Psoas muscle (tissue), 8 donors: ENCODE results near the gene AKR1D1. TPM values are rescaled to one million over a fixed set of nuclear protein-coding genes. Genes with fewer than 3 reads are reported as not detected.
"Not testable (repeated sequence)": the region's sequence is repeated elsewhere in the genome, so short reads cannot be mapped to it uniquely, and the experiment has no call there.

ENCODE experiments used
- ATAC-seq, 4 donors: fragments of 200-7000 bp; cut with Tn5 transposase; one replicate each; pipeline ENCODE4 v1.9.1; 2020; ENCODE audit warnings: moderate library complexity in 3 of 4, mild to moderate bottlenecking in 2 of 4
- DNase-seq, 2 donors: peaks; one replicate each; pipeline ENCODE4 v3.0.0-alpha.2; 2020
- H3K27ac ChIP-seq: fragments of 200-600 bp; one replicate; pipeline ENCODE4 v1.8.0; 2022
- H3K27me3 ChIP-seq, 3 donors: fragments of 200-600 bp in 1 of 3; one replicate each; pipeline versions ENCODE4 v1.6.1 to v1.8.0; 2013 to 2022; ENCODE audit warnings: low read length in 2 of 3, mild to moderate bottlenecking in 2 of 3, moderate library complexity in 1 of 3; ENCODE audit not compliant: insufficient read depth in 3 of 3
- H3K36me3 ChIP-seq, 2 donors: fragments of 200-600 bp in 1 of 2; one replicate each; pipeline versions ENCODE4 v1.6.1 to v1.8.0; 2013 to 2022; ENCODE audit warnings: low read depth in 1 of 2, mild to moderate bottlenecking in 1 of 2, moderate library complexity in 1 of 2; ENCODE audit not compliant: insufficient read depth in 1 of 2
- H3K4me1 ChIP-seq: fragments of 200-600 bp; one replicate; pipeline ENCODE4 v1.8.0; 2022
- H3K4me3 ChIP-seq: fragments of 200-600 bp; one replicate; pipeline ENCODE4 v1.8.0; 2022; ENCODE audit warnings: mild to moderate bottlenecking
- H3K9me3 ChIP-seq: fragments of 200-600 bp; one replicate; pipeline ENCODE4 v1.8.0; 2022
- CTCF ChIP-seq: fragments of 200-600 bp; IDR thresholded peaks from one replicate; pipeline ENCODE4 v1.8.0; 2022; ENCODE audit warnings: antibody characterized with exemption
- WGBS, 3 donors: extraction: QIAGEN DNeasy Blood & Tissue Kit; methylation state at CpG; one replicate each; pipeline versions ENCODE4 v1.1.6 to v1.1.7; 2013; 5-methylcytosine and 5-hydroxymethylcytosine counted together
- intact Hi-C, 2 donors: fragments of 100-400 bp; cut with DNase I; formaldehyde crosslinking; loops; one replicate each; pipeline versions ENCODE4 v1.11.0 to v1.14.2; 2022
- polyA plus RNA-seq, 3 donors: library from polyadenylated mRNA; stranded (reverse); fragments of 200-250 nt; gene quantifications; one replicate each; pipeline ENCODE4 v1.2.3, GENCODE V29; 2013
- total RNA-seq, 4 donors: library from RNA; stranded (reverse); fragmentation: NEBNext Ultra II Directional in 2 of 4; extraction: Animal tissue kit (Norgen Biotek cat#: 25700) in 2 of 4; gene quantifications; one replicate each; pipeline versions ENCODE4 v1.2.1 to v1.2.4, GENCODE V29; 2021 to 2023
- donor health status: healthy with polysubstance abuse.
- donor health status: DM: no; HTN: no; CAD: no; lungs with moderate emphysema.
- donor health status: Bipolar disorder and iron deficiency.
- donor health status: healthy.
- donor health status: DM: yes; HTN: yes; CAD: no.
- donor health status: DM: no; HTN: no; CAD: no.
- donor health status: DM: no; HTN: no; CAD: no.
- donor health status: DM: yes; HTN: yes; CAD: no.

Gene AKR1D1
- total and polyA plus RNA-seq, 7 donors: not detected

DNA sequence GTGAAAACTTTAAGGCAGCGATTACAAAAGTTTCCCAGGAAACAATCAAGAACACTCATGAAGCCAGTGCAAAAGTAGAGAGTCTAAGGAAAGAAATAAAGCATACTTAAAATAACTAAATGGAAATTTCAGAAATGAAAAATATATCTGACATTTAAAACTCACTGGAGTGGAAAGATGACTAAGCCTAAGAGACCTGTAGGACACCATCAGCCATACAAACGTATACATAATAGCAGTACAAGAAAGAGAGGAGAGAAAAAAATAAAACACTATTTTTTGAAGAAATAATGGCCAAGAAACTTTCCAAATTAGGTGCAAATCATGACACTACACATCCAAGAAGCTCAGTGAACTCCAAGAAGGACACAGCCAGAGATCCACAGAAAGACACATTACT lies 5.4 kb upstream of the AKR1D1 start:
- no peaks in the 10 kb centered on the region for H3K27me3 ChIP-seq
- no peak overlapping the region for H3K4me3 ChIP-seq
- WGBS, 3 donors: 79 to 89% (median 89%) methylated on average over 2 of the region's 2 CpGs
- TF ChIP-seq CTCF: no peak
- intact Hi-C loops: no loop called here
- no peak overlapping the region for H3K27ac ChIP-seq
- no peaks in the 10 kb centered on the region for H3K9me3 ChIP-seq
- ATAC-seq (no peak), DNase-seq (no peak)
- no peaks in the 10 kb centered on the region for H3K36me3 ChIP-seq
- H3K4me1 ChIP-seq: no peaks in the 10 kb centered on the region

DNA sequence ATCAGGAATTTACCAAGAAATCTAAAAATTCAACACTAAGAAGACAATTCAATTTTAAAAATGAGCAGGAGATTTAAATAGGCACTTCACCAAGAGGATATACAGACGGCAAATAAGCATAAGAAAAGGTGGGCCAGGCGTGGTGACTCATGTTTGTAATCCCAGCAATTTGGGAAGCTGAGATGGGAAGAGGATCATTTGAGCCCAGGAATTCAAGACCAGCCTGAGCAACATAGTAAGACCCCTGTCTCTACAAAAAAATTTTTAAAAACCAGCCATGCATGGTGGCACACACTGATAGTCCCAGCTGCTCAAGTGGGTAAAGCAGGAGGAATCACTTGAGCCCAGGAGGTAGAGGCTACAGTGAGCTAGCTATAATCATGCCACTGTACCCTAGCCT lies 3.5 kb upstream of the AKR1D1 start:
- WGBS, 3 donors: 52 to 65% (median 63%) methylated on average over 2 of the region's 2 CpGs

GRCh38 chr7:138074121-138074520 lies 2.1 kb upstream of the AKR1D1 start:
- Histone ChIP-seq H3K9me3 (no peaks in the 10 kb centered on the region), H3K4me3 (no peak overlapping the region), H3K27me3 (no peaks in the 10 kb centered on the region), H3K27ac (no peak overlapping the region), H3K36me3 (no peaks in the 10 kb centered on the region), H3K4me1 (no peaks in the 10 kb centered on the region)
- no peak for TF ChIP-seq CTCF
- ATAC-seq: no peak
- no peak for DNase-seq
- 85 to 91% (median 86%) methylated on average over 2 of the region's 2 CpGs for WGBS, 3 donors
- intact Hi-C loops: no loop called here

More for the DNA sequence above, 3.5 kb upstream of the AKR1D1 start:
- no peaks in the 10 kb centered on the region for H3K4me1 ChIP-seq
- no peaks in the 10 kb centered on the region for H3K36me3 ChIP-seq
- H3K27me3 ChIP-seq: no peaks in the 10 kb centered on the region
- no peak for DNase-seq
- ATAC-seq: no peak
- no peaks in the 10 kb centered on the region for H3K9me3 ChIP-seq
- H3K27ac ChIP-seq: no peak overlapping the region
- no peak overlapping the region for H3K4me3 ChIP-seq
- intact Hi-C loops: no loop called here
- TF ChIP-seq CTCF: no peak

DNA sequence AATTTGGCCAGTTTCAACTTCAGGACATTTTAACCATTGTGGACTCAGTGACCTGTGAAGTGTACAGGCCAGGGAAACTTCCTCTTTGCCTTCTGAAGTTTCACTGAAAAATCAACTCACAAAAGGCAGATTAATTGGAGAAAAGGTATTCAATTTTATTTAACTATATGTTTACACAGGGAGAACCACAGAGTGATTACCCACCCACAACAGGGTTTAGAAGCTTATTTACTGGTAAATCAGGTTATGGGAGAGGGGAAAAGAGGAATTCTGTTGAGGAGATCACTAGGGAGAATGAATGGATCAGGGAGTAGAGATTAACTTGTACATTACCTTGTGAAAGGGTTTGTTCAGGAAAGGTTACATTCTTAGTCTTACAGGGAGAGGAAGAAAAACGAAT lies 1.7 kb upstream of the AKR1D1 start:
- 24 to 46% (median 42%) methylated on average over 1 of the region's 1 CpG for WGBS, 3 donors
- intact Hi-C loops: no loop called here
- DNase-seq (no peak), ATAC-seq (no peak)
- Histone ChIP-seq H3K4me1 (no peaks in the 10 kb centered on the region), H3K9me3 (no peaks in the 10 kb centered on the region), H3K4me3 (no peak overlapping the region), H3K36me3 (no peaks in the 10 kb centered on the region), H3K27ac (no peak overlapping the region), H3K27me3 (no peaks in the 10 kb centered on the region)
- no peak for TF ChIP-seq CTCF

DNA sequence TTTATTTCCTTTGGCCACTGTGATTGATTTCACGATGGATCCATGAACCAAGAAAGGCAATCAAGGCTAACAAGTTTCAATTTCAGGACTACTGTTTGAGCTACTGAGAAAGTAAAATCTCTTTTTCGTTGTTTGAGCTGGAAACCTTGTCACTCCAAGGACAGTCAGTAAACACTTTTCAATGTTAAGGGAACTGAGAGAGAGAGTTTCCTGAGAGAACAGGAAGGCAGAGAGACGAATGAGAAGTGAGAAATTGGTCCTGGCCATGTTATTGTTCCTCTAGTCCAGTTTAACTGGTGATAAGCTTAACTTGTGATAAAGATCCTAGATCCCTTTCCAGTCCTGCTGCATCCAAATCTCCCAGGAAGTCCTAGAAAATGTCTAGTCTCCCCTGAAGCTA lies 909 bp upstream of the AKR1D1 start:
- TF ChIP-seq CTCF: no peak
- no peak overlapping the region for H3K27ac ChIP-seq
- no peak overlapping the region for H3K4me3 ChIP-seq
- no peaks in the 10 kb centered on the region for H3K9me3 ChIP-seq
- no peaks in the 10 kb centered on the region for H3K36me3 ChIP-seq
- DNase-seq (no peak), ATAC-seq (no peak)
- intact Hi-C loops: no loop called here
- H3K27me3 ChIP-seq: no peaks in the 10 kb centered on the region
- 73 to 74% (median 74%) methylated on average over 3 of the region's 3 CpGs for WGBS, 3 donors
- H3K4me1 ChIP-seq: no peaks in the 10 kb centered on the region

DNA sequence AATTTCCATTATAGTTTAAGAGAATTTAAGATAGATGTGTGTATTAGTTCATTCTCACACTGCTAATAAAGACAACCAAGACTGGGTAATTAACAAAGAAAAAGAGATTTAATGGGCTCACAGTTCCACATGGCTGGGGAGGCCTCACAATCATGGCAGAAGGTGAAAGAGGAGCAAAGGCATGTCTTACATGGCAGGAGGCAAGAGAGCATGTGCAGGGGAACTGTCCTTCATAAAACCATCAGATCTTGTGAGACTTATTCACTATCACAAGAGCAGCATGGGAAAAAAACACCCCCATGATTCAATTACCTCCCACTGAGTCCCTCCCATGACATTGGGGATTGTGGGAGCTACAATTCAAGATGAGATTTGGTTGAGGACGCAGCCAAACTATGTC lies 473 bp upstream of the AKR1D1 start:
- intact Hi-C loops, H3K36me3 ChIP-seq, H3K9me3 ChIP-seq, H3K4me3 ChIP-seq, DNase-seq, H3K4me1 ChIP-seq, ATAC-seq, H3K27ac ChIP-seq, H3K27me3 ChIP-seq: not testable (repeated sequence)
- 83 to 94% (median 87%) methylated on average over 1 of the region's 1 CpG for WGBS, 3 donors
